NCI-H1105 (cell line): ENCODE measurements around the gene KDM4B.

Source experiments
- DNase-seq: peaks from one replicate; lab custom pipeline; 2025; lab: John Stamatoyannopoulos, UW

The KDM4B gene

DNA sequence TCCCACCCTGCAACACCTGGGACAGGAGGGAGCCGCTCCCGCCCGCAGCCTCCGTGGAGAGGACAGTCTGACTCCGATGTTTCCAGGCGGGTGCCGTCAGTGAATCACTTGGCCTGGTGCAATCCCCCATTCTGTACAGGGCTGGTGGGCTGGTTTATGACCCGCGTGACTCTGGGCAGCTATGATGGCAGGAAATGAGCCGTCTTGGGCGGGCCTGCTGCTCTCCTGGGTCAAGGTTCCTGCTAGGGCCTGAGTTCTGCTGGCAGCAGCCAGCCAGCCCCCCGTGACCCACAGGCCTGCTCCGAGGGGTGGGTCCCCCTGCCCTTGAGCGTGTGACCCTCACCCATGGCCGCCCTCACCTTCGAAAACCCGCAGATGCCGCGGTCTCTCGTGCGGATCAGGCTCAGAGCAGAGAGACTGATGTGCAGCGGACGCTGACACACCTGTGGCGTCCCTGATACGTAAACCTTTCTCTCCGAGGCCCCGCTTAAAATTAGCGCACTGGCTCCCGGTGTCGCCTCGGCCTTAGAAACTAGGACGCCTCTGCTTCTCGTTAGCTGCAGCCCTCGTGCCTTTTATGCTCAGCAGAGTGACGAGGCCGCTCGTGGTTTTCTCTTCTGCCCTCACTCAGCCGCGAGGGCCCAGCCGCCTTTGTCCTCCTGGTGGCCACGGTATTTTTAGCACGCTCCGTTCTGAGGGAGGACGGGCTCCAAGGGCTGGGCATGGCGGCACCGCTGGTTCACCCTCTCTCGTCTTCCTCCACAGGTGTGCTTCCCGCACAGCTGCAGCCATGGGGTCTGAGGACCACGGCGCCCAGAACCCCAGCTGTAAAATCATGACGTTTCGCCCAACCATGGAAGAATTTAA lies 63.4 kb downstream of the KDM4B start:
- DNase-seq = no peak

DNA sequence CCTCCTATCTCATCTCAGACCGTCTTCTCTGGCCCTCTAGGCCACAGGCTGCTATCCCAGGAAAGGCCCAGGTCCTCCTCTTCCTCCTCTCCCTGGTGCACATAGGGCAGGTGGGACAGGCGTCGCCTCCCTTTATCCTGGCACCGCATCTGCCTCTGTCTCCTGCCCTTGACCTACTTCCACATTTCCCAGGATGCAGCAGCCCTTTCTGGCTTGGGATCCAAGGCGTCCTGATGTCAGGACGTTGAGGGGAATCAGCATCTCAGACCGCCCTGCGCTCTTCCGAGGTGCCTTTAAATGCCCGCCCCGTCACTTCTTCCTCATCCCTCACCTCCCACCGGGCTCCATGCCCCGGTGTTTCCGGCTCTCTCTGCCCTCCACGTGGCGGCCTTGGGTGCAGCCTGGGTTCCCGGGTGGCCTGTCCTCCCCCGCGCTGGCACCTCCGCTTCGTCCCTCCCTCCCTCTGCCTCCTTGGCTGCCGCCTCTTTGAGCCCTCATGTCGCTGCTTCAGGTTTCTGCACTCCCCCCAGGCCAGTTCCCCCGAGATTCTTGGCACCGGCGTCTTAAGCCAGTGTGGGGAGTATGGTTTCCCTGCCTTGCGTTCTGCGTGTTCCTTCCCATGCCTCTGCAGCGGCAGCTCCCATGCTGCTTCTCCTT lies 66.3 kb downstream of the KDM4B start:
- no peak for DNase-seq

DNA sequence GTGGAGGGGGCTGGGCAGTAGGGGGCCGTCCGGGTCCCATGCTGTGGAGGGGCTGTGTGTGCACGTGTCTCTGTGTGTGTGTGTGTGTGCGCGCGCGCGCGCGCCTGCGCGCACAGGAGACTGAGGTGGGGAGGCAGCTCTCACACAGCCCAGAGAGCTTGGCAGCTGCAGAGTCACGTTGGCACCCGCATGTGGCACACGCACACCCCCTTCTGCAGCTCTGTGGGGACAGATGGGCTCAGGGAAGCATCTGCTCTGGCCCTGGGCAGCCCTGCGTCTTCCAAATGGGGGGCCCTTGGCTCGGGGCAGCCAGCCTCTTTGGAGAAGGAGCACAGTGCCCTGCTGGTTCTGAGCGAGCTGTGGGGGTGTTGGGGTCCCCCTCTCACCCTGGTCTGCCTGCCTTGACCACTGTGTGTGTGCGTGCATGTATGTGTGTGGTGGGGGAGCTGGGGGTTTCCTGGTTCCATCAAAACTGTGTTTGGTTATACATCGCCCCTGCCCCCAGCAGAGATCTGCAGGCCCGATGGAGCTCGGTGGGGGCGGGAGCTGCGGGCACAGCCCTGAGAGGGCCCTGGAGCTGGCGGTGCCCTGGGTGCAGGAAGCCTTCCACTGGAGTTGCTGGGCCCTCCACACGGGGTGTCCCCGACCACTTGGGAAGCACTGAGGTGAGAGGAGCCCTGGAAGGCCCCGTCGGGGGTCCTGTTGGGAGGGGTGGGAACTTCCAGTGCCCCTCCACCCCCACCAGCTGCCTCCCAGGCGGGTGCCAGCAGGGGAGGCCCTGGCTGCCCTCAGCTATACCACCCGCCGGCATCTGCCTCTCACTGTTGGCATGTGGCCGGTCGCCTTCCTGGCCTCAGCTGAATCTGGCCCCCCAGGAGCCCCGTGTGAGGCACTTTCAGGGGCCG lies 67.1 kb downstream of the KDM4B start:
- no peak for DNase-seq

GRCh38 chr19:5036698-5037563 lies 68.0 kb downstream of the KDM4B start:
- DNase-seq = peak; percentile 54

GRCh38 chr19:5037936-5038335 lies 69.0 kb downstream of the KDM4B start:
- DNase-seq = peak; percentile 87

DNA sequence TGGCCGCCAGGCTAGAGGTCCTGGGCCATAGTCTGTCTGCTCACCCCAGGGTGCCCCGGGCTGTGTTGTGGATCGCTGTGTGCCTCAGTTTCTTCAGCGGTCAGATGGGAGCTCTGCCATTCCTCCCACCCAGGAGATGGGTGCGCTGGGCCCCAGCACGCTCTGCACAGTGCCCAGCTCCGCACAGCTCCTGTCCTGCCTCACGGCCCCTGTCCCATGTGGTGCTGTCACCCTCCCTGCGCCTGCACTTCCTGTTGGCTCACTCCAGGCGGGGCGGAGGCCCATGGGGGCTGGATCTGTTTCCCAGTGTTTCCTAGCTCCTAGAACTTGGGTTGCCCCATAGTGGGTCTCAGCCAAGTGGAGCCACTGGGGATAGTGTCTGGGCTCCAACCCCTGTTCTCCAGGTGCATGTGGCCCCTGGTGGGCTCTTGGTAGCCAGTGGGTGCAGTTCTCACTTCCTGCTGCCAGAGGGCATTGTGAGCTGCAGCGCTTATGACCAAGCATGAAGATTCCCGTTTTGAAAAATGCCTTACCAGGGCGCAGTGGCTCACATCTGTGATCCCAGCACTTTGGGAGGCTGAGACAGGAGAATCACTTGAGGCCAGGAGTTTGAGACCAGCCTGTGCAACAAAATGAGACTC lies 69.8 kb downstream of the KDM4B start:
- no peak for DNase-seq

- DNase-seq = no peak
These were observed 71.0 kb downstream of the KDM4B start for GRCh38 chr19:5039642-5040543.

DNA sequence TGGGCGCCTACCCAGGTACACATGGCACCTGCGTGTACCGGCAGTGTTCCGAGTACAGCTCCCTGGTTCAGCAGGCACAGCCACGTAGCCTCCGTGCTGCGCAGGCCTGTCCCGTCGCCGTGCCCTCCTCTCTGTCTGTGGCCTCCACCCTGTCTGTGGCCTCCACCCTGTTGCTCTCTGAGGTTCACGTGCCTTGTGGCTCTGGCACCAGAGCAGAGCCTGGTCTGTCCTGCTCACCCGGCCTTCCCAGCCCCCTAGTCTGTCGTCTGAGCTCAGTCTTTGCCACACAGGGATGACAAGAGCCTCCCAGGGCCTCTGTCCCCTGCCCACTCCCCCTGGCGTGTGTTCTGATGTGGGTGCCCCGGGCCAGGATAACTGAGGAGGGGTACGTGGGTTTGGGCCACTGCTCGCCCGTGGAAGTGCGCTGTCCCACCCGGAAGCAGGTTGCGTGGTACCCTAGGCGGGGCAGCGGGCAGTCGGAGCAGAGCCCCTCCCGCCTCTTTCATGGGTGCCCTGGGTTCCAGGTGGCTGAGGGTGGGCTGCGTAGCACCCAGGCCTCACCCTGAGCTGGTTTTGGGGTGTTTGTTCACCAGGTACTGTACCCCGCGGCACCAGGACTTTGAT lies 71.7 kb downstream of the KDM4B start:
- no peak for DNase-seq

GRCh38 chr19:5041168-5041912 lies 72.4 kb downstream of the KDM4B start:
- no peak for DNase-seq

DNA sequence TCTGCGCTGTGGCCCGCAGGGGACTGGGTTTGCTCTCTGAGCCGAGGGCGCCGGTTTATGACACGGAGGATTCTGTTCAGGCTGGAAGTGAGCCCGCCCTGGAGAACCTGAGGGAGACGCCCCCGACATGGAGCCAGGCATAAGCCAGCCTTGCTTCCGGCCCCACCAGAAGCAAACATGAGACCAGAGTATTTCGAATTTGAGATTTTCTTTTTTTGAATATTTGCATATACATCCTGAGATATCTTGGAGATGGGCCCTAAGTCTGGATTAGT lies 72.9 kb downstream of the KDM4B start:
- DNase-seq = no peak

GRCh38 chr19:5042556-5042955 lies 73.6 kb downstream of the KDM4B start:
- no peak for DNase-seq

GRCh38 chr19:5045029-5045428 lies 76.1 kb downstream of the KDM4B start:
- no peak for DNase-seq

GRCh38 chr19:5045956-5046338 lies 77.0 kb downstream of the KDM4B start:
- DNase-seq = no peak

DNA sequence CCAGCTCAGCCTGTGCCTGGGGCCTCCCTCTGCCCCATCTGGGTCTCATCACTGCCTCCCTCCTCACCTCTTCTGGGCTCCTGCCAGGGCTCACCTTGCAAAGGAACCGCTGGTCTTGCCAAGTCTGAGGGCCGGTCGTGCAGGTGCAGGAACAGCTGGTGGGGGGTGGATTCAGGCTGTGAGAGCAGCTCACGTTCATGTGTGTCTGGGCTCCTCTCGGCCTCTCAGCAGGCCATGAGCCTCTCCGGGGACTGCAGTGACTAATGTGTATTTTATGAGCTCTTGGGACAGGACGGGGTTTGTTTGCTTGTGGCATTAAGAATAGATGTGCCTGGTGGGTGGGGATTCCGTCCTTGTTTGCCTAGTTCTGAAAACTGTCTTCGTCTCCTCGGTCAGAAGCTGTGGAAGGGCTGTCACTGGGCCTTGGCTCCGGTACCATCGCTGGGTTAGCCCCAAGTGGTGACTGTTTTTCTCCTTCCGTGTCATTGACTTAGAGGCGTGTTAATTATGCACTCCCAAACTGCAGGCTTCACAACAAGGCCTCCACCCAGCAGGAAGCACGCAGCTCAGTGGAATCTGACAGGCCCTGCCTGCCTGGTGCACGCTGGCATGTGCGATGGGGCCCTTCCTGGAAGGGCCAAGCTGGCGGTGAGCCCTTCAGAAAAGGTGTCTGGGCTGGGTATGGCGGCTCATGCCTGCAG lies 77.6 kb downstream of the KDM4B start:
- DNase-seq = peak; percentile 98

DNA sequence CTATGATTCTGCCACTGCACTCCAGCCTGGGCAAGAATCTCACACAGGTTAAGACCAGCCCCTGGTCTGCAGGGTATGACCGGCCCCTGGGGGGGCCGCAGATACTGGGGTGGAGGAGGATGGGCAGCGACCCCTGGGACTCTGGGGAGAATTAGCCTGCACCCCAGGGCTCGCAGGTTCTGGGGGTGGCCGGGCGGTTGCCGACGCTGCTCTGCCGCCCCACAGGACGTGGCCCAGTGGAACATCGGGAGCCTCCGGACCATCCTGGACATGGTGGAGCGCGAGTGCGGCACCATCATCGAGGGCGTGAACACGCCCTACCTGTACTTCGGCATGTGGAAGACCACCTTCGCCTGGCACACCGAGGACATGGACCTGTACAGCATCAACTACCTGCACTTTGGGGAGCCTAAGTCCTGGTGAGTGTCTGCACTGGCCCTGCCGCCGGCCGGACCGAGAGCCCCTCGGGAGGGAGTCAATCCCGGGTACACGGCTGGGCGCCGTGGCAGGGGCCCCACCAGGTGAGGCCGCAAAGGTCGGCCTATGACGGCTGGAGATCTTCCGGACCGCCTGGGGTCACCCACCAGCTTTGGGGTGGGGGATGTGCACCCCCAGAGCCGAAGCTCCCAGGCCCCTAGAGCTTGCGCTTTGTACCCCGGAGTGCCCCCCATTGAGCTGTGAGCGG lies 78.5 kb downstream of the KDM4B start:
- no peak for DNase-seq

DNA sequence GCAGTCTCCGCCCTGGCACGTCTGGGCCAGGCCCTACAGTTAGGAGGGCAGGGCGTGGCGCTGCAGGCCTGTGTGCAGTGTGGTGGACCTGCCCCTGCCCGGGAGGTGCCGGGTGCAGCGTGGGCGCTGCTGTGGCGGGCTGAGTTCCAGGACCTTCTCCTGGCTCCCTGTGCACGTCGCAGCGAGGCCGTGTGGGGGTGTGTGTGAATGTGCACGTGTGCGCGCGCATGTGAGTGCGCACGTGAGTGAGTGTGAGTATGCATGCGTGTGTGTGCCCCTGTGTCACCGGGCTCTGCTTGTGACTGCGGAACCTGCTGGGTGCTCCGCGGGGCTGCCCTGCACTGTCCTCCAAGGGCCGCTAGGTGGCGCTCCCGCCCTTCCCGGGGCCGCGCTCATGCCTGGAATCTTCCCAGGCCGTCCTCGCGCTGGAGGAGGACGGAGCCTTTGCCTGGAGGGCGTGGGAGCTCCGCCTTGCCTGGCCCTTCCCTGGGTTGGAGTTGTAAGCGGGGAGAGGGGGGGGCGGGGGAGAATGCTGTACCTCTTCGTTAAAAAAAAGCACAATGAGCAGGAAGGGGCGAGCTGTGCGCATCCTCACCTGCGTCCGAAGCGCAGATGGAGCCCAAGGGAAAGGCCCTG lies 79.3 kb downstream of the KDM4B start:
- DNase-seq = peak; percentile 60
